Activated T-helper 2 cell treated with anti-CD3 and anti-CD28 coated beads, Interferon-gamma antibody, Interleukin-2, Interleukin-4, amounts not matched to agents 10 μg/mL and 5 μg/mL and 100 μg/mL, durations not matched to agents 14 hours and 24 hours and 36 hours (primary cell): ENCODE data around the gene KNDC1. TPM values are rescaled to one million over a fixed set of nuclear protein-coding genes. Genes with fewer than 3 reads are reported as not detected.

Experiments
- DNase-seq: peaks from one replicate; pipeline ENCODE4 v3.0.0; 2021; ENCODE audit warnings: low spot score
- H3K27ac Mint-ChIP-seq: one replicate; pipeline ENCODE4 v1.8.0; 2021; ENCODE audit warnings: mixed read lengths
- H3K27me3 Mint-ChIP-seq: one replicate; pipeline ENCODE4 v1.8.0; 2021; ENCODE audit warnings: low read depth, mixed read lengths
- H3K36me3 Mint-ChIP-seq: one replicate; pipeline ENCODE4 v1.8.0; 2021; ENCODE audit warnings: low read depth, mixed read lengths
- H3K4me1 Mint-ChIP-seq: one replicate; pipeline ENCODE4 v1.8.0; 2021; ENCODE audit warnings: low read depth, mixed read lengths
- H3K4me3 Mint-ChIP-seq: one replicate; pipeline ENCODE4 v1.8.0; 2021; ENCODE audit warnings: low read depth, mild to moderate bottlenecking, moderate library complexity, mixed read lengths
- H3K9me3 Mint-ChIP-seq: one replicate; pipeline ENCODE4 v1.8.0; 2021; ENCODE audit warnings: mixed read lengths
- intact Hi-C: fragments of 100-400 bp; cut with micrococcal nuclease; formaldehyde crosslinking; loops from one replicate; pipeline ENCODE4 v1.15.1; 2023
- total RNA-seq: library from RNA; stranded (reverse); gene quantifications from 2 replicates; pipeline ENCODE4 v1.2.3, GENCODE V29; 2022

KNDC1 gene
- total RNA-seq, 1 donor from 2014 or later = 0.39 TPM

- peaks cover 10% of the 10 kb centered on the region for H3K27me3 Mint-ChIP-seq
- H3K4me3 Mint-ChIP-seq = no peak overlapping the region
- H3K36me3 Mint-ChIP-seq = no peaks in the 10 kb centered on the region
- H3K27ac Mint-ChIP-seq = no peak overlapping the region
- intact Hi-C loops = no loop called here
- no peak for DNase-seq
- H3K9me3 Mint-ChIP-seq = no peaks in the 10 kb centered on the region
- H3K4me1 Mint-ChIP-seq = no peaks in the 10 kb centered on the region
These were observed 31.6 kb downstream of the KNDC1 start for GRCh38 chr10:133191651-133192050.

GRCh38 chr10:133194151-133194550 lies 34.1 kb downstream of the KNDC1 start:
- Mint-ChIP-seq H3K27ac (no peak overlapping the region), H3K4me3 (no peak overlapping the region)

GRCh38 chr10:133195096-133195495 lies 35.1 kb downstream of the KNDC1 start:
- Mint-ChIP-seq H3K27me3 (peaks cover 10% of the 10 kb centered on the region), H3K27ac (no peak overlapping the region), H3K9me3 (no peaks in the 10 kb centered on the region), H3K4me3 (no peak overlapping the region), H3K4me1 (no peaks in the 10 kb centered on the region), H3K36me3 (no peaks in the 10 kb centered on the region)
- intact Hi-C loops = no loop called here
- no peak for DNase-seq

More at GRCh38 chr10:133194151-133194550, 34.1 kb downstream of the KNDC1 start:
- no peak for DNase-seq
- Mint-ChIP-seq H3K27me3 (peaks cover 10% of the 10 kb centered on the region), H3K4me1 (no peaks in the 10 kb centered on the region), H3K9me3 (no peaks in the 10 kb centered on the region), H3K36me3 (no peaks in the 10 kb centered on the region)
- intact Hi-C loops = no loop called here

- no peaks in the 10 kb centered on the region for H3K36me3 Mint-ChIP-seq
- DNase-seq = no peak
- H3K27ac Mint-ChIP-seq = no peak overlapping the region
- H3K4me1 Mint-ChIP-seq = no peaks in the 10 kb centered on the region
- no peak overlapping the region for H3K4me3 Mint-ChIP-seq
- H3K27me3 Mint-ChIP-seq = peaks cover 10% of the 10 kb centered on the region
- H3K9me3 Mint-ChIP-seq = no peaks in the 10 kb centered on the region
- intact Hi-C loops = no loop called here
These were observed 35.6 kb downstream of the KNDC1 start for GRCh38 chr10:133195611-133196010.

GRCh38 chr10:133196221-133196915 lies 36.3 kb downstream of the KNDC1 start:
- H3K36me3 Mint-ChIP-seq = no peaks in the 10 kb centered on the region
- intact Hi-C loops = no loop called here
- no peak for DNase-seq
- H3K4me1 Mint-ChIP-seq = no peaks in the 10 kb centered on the region
- H3K4me3 Mint-ChIP-seq = no peak overlapping the region
- no peaks in the 10 kb centered on the region for H3K9me3 Mint-ChIP-seq
- H3K27ac Mint-ChIP-seq = no peak overlapping the region
- peaks cover 10% of the 10 kb centered on the region for H3K27me3 Mint-ChIP-seq

- H3K27ac Mint-ChIP-seq = no peak overlapping the region
- no peaks in the 10 kb centered on the region for H3K36me3 Mint-ChIP-seq
- no peaks in the 10 kb centered on the region for H3K9me3 Mint-ChIP-seq
- no peak overlapping the region for H3K4me3 Mint-ChIP-seq
- intact Hi-C loops = no loop called here
- H3K27me3 Mint-ChIP-seq = peaks cover 6% of the 10 kb centered on the region
- DNase-seq = no peak
- no peaks in the 10 kb centered on the region for H3K4me1 Mint-ChIP-seq
These were observed 37.1 kb downstream of the KNDC1 start for GRCh38 chr10:133196936-133197758.

GRCh38 chr10:133197786-133198185 lies 37.8 kb downstream of the KNDC1 start:
- intact Hi-C loops = no loop called here
- no peaks in the 10 kb centered on the region for H3K36me3 Mint-ChIP-seq
- no peak overlapping the region for H3K4me3 Mint-ChIP-seq
- no peaks in the 10 kb centered on the region for H3K27me3 Mint-ChIP-seq
- no peak overlapping the region for H3K27ac Mint-ChIP-seq
- no peak for DNase-seq
- no peaks in the 10 kb centered on the region for H3K9me3 Mint-ChIP-seq
- no peaks in the 10 kb centered on the region for H3K4me1 Mint-ChIP-seq

- intact Hi-C loops = no loop called here
- H3K36me3 Mint-ChIP-seq = no peaks in the 10 kb centered on the region
- H3K4me3 Mint-ChIP-seq = no peak overlapping the region
- no peaks in the 10 kb centered on the region for H3K4me1 Mint-ChIP-seq
- no peaks in the 10 kb centered on the region for H3K27me3 Mint-ChIP-seq
- H3K27ac Mint-ChIP-seq = no peak overlapping the region
- no peaks in the 10 kb centered on the region for H3K9me3 Mint-ChIP-seq
- DNase-seq = no peak
These were observed 38.2 kb downstream of the KNDC1 start for GRCh38 chr10:133198206-133198605.

- H3K27ac Mint-ChIP-seq = no peak overlapping the region
- H3K27me3 Mint-ChIP-seq = no peaks in the 10 kb centered on the region
- H3K4me1 Mint-ChIP-seq = no peaks in the 10 kb centered on the region
- H3K4me3 Mint-ChIP-seq = no peak overlapping the region
- no peaks in the 10 kb centered on the region for H3K9me3 Mint-ChIP-seq
- no peaks in the 10 kb centered on the region for H3K36me3 Mint-ChIP-seq
- intact Hi-C loops = no loop called here
- no peak for DNase-seq
These were observed 38.8 kb downstream of the KNDC1 start for GRCh38 chr10:133198621-133199487.

GRCh38 chr10:133199488-133199885 lies 39.5 kb downstream of the KNDC1 start:
- no peak overlapping the region for H3K27ac Mint-ChIP-seq
- H3K9me3 Mint-ChIP-seq = no peaks in the 10 kb centered on the region
- H3K4me3 Mint-ChIP-seq = no peak overlapping the region
- no peaks in the 10 kb centered on the region for H3K27me3 Mint-ChIP-seq
- H3K36me3 Mint-ChIP-seq = no peaks in the 10 kb centered on the region
- H3K4me1 Mint-ChIP-seq = no peaks in the 10 kb centered on the region
- intact Hi-C loops = no loop called here
- no peak for DNase-seq

- intact Hi-C loops = no loop called here
- Mint-ChIP-seq H3K4me3 (no peak overlapping the region), H3K27me3 (no peaks in the 10 kb centered on the region), H3K9me3 (no peaks in the 10 kb centered on the region), H3K4me1 (no peaks in the 10 kb centered on the region), H3K36me3 (no peaks in the 10 kb centered on the region), H3K27ac (no peak overlapping the region)
- no peak for DNase-seq
These were observed 40.1 kb downstream of the KNDC1 start for GRCh38 chr10:133199992-133200611.

- Mint-ChIP-seq H3K4me1 (no peaks in the 10 kb centered on the region), H3K36me3 (no peaks in the 10 kb centered on the region), H3K27me3 (no peaks in the 10 kb centered on the region), H3K27ac (no peak overlapping the region), H3K9me3 (no peaks in the 10 kb centered on the region), H3K4me3 (no peak overlapping the region)
- no peak for DNase-seq
- intact Hi-C loops = no loop called here
These were observed 40.6 kb downstream of the KNDC1 start for GRCh38 chr10:133200621-133201031.
